ENCODE results near the gene CFAP20DC. TPM values are rescaled to one million over a fixed set of nuclear protein-coding genes. Genes with fewer than 3 reads are reported as not detected.

CFAP20DC gene
- total RNA-seq, 2 donors from 2014 or later = 6.5 to 9.5 TPM

DNA sequence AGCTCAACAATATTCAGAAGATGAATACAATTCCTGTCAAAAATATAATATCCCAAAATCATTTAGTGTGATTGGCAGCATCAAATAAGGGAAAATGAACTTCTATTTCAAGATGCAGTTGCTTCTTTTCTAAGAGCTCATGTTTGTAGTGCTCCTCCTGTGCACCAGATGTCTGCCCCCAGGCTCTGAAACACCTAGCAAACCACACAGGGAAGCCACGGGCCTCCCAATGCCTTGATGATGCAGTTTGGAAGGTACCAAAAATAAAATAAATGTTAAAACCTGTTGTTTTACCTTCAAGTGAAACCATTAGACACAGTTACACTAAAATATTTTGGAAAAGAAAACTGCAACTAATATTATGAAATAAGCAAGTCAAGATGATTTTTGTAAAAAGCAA is 22.2 kb downstream of the CFAP20DC start:
- no peak overlapping the region for H3K27ac Mint-ChIP-seq

DNA sequence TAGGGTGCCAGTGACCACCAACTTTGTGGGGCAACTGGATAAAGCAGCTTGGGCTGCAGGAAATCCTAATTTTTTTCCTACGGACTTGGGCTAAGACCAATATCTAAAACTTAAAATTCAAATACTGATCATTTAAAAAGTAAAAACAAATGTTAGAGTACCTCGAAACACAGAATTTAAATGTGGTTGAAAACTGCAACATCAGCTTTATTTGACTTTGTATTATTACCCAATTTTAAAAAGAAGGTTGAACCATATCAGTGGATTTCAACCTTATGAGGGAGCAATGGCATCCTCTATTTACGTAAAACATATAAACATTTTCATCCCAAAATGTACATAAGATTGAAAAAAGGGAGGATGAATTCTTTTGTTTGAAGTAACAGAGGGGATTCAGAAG is 26.2 kb downstream of the CFAP20DC start:
- H3K4me1 Mint-ChIP-seq = no peaks in the 10 kb centered on the region
- TF ChIP-seq, protein P1, sequence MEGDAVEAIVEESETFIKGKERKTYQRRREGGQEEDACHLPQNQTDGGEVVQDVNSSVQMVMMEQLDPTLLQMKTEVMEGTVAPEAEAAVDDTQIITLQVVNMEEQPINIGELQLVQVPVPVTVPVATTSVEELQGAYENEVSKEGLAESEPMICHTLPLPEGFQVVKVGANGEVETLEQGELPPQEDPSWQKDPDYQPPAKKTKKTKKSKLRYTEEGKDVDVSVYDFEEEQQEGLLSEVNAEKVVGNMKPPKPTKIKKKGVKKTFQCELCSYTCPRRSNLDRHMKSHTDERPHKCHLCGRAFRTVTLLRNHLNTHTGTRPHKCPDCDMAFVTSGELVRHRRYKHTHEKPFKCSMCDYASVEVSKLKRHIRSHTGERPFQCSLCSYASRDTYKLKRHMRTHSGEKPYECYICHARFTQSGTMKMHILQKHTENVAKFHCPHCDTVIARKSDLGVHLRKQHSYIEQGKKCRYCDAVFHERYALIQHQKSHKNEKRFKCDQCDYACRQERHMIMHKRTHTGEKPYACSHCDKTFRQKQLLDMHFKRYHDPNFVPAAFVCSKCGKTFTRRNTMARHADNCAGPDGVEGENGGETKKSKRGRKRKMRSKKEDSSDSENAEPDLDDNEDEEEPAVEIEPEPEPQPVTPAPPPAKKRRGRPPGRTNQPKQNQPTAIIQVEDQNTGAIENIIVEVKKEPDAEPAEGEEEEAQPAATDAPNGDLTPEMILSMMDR (conservative IDR thresholded peaks at IDR 0.05) = no peak
- H3K27me3 Mint-ChIP-seq (ENCODE audit: insufficient read depth) = no peaks in the 10 kb centered on the region
- Histone ChIP-seq H3K4me1 (ENCODE audit: control insufficient read depth, insufficient read depth, low read length) (no peaks in the 10 kb centered on the region), H3K36me3 (ENCODE audit: control insufficient read depth, insufficient read depth, low read length) (no peaks in the 10 kb centered on the region), H3K27me3 (ENCODE audit: control insufficient read depth, insufficient read depth, low read length, poor library complexity, severe bottlenecking) (no peaks in the 10 kb centered on the region), H3K27ac (ENCODE audit: low read depth, low read length) (no peak overlapping the region), H3K4me3 (ENCODE audit: low read length) (no peak overlapping the region), H3K9me3 (ENCODE audit: control insufficient read depth, low read length) (no peaks in the 10 kb centered on the region), H3K9ac (ENCODE audit: extremely low read depth, low read length, poor library complexity, severe bottlenecking) (no peak overlapping the region)
- no peaks in the 10 kb centered on the region for H3K36me3 Mint-ChIP-seq (ENCODE audit: low read depth)
- H3K27ac Mint-ChIP-seq = no peak overlapping the region
- DNase-seq = no peak
- 100% methylated on average over 1 to 2 of the region's 3 CpGs for WGBS, 2 experiments (ENCODE audit: insufficient coverage in 1 of 2, insufficient read length in 1 of 2)
- H3K9me3 Mint-ChIP-seq = no peaks in the 10 kb centered on the region
- no peak overlapping the region for H3K4me3 Mint-ChIP-seq

More for the DNA sequence above, 22.2 kb downstream of the CFAP20DC start:
- no peak overlapping the region for H3K9ac ChIP-seq (ENCODE audit: extremely low read depth, low read length, poor library complexity, severe bottlenecking)
- no peak overlapping the region for H3K27ac ChIP-seq (ENCODE audit: low read depth, low read length)
- H3K4me1 ChIP-seq (ENCODE audit: control insufficient read depth, insufficient read depth, low read length) = no peaks in the 10 kb centered on the region
- no peak for DNase-seq
- H3K27me3 ChIP-seq (ENCODE audit: control insufficient read depth, insufficient read depth, low read length, poor library complexity, severe bottlenecking) = no peaks in the 10 kb centered on the region
- Mint-ChIP-seq H3K4me1 (no peaks in the 10 kb centered on the region), H3K9me3 (no peaks in the 10 kb centered on the region), H3K4me3 (no peak overlapping the region), H3K36me3 (ENCODE audit: low read depth) (no peaks in the 10 kb centered on the region), H3K27me3 (ENCODE audit: insufficient read depth) (no peaks in the 10 kb centered on the region)
- H3K36me3 ChIP-seq (ENCODE audit: control insufficient read depth, insufficient read depth, low read length) = no peaks in the 10 kb centered on the region
- no peaks in the 10 kb centered on the region for H3K9me3 ChIP-seq (ENCODE audit: control insufficient read depth, low read length)
- H3K4me3 ChIP-seq (ENCODE audit: low read length) = no peak overlapping the region
- 91% methylated on average over 1 of the region's 1 CpG; no CpG with 5 or more reads in 1 of the 2 experiments for WGBS, 2 experiments (ENCODE audit: insufficient coverage in 1 of 2, insufficient read length in 1 of 2)
- TF ChIP-seq, protein P1 (conservative IDR thresholded peaks at IDR 0.05) = no peak

DNA sequence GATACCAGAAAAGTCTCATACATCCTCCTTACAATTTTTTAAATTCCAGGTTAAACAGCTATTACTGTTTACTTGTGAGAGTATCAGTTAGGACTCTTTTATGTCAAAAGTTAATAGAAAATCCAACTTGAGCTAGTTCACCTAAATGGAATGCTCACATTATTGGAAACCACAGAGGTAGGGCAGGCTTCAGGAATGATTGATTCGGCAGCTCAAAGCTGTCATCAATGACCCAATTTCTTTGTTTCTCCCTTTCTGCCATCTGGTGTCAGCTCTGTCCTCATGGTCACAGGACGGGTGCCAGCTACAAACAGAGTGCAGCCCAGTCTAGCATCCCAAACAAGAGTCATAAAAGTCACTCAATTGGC is 32.2 kb downstream of the CFAP20DC start:
- Histone ChIP-seq H3K27ac (ENCODE audit: low read depth, low read length) (no peak overlapping the region), H3K36me3 (ENCODE audit: control insufficient read depth, insufficient read depth, low read length) (no peaks in the 10 kb centered on the region), H3K4me1 (ENCODE audit: control insufficient read depth, insufficient read depth, low read length) (no peaks in the 10 kb centered on the region), H3K9ac (ENCODE audit: extremely low read depth, low read length, poor library complexity, severe bottlenecking) (no peak overlapping the region), H3K27me3 (ENCODE audit: control insufficient read depth, insufficient read depth, low read length, poor library complexity, severe bottlenecking) (no peaks in the 10 kb centered on the region), H3K9me3 (ENCODE audit: control insufficient read depth, low read length) (no peaks in the 10 kb centered on the region), H3K4me3 (ENCODE audit: low read length) (no peak overlapping the region)
- WGBS, 2 experiments (ENCODE audit: insufficient coverage in 1 of 2, insufficient read length in 1 of 2) = 84 to 100% methylated on average over 1 to 2 of the region's 2 CpGs
- Mint-ChIP-seq H3K27me3 (ENCODE audit: insufficient read depth) (no peaks in the 10 kb centered on the region), H3K4me1 (no peaks in the 10 kb centered on the region), H3K27ac (no peak overlapping the region), H3K4me3 (no peak overlapping the region), H3K36me3 (ENCODE audit: low read depth) (no peaks in the 10 kb centered on the region), H3K9me3 (no peaks in the 10 kb centered on the region)
- TF ChIP-seq, protein P1 (conservative IDR thresholded peaks at IDR 0.05) = no peak
- no peak for DNase-seq

Data from endodermal cell (in vitro differentiated cells).